ELF-1 (cell line): ENCODE measurements around the gene ROBO2.

Experiments
- DNase-seq: peaks from one replicate; pipeline ENCODE4 v3.0.0-alpha.2; 2016; ENCODE audit warnings: low read depth, low spot score

ROBO2 gene

DNA sequence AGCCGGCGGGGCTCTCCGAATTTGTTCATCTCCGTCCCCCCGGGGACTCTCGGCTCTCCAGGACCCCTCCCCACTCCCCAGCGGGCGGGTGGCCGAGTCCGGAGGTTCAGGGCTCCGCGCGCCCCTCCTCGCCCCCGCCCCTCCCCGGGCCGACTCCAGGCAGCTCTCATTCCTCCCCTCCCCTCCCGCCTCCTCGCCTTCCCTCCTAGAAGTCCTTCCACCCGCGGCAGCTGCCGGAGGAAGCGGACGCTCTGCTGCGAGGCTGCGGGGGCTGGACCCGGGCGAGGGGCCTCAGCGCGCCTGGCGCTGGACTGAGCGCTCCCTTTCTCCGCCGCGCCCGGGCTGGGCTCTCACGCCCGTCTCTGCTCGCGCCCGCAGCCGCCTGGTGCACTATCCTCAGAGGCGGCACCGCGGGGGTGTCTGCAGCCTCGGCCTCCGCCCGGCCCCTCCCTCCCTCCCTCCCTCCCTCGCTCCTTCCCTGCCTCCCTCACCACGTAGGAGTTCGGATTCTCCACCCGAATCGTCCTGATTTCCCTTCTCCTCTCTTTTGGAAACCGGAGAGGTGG lies at the start of gene ROBO2:
ROBO2 (plus strand) TSS at position 494 of the 566 bp plus-strand sequence. CDS start 687 bp downstream, outside the sequence.
- peak; percentile 49 for DNase-seq

DNA sequence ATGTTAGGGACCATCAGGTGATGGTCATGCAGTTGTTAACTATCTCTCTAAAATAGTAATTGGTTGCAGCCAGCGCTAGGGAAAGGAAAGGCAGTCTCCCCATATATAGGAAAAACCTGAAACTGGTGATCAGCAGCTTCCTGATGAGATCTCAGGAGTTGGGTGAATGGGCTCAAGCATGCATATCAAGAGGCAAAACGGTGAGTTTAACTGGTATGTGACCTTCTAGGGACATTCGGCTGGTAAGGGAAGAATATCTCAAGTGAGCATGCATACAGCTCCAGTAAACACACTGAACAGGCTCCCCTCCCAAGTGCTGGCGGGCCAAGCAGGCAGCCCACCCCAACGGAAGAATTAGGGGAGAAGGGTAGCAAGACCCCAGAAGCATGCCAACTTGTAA lies 49.3 kb upstream of the ROBO2 start:
- DNase-seq = no peak

DNA sequence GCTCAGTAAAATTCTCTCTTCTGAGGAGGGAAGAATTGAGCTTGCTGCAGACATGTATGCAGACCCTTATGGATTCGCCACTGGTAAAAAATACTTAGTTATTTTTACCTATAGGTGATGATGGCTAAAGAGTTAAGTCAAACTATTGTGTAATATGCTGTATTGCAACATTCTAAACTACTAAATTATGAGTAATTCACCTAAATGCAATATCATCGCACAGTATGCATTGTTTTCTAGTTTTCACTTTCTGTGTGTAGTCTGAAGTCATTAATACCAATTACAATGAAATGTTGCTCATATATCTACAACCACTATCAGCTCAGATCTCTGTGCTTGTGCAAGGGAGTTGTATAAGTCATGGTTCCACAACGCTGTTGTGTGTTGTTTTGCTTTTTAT lies 48.7 kb upstream of the ROBO2 start:
- no peak for DNase-seq

- DNase-seq = no peak
These were observed 42.2 kb upstream of the ROBO2 start for GRCh38 chr3:76997733-76998132.

- no peak for DNase-seq
These were observed 41.3 kb upstream of the ROBO2 start for GRCh38 chr3:76998555-76998954.

GRCh38 chr3:77001062-77001701 lies 38.7 kb upstream of the ROBO2 start:
- no peak for DNase-seq

GRCh38 chr3:77014226-77014625 lies 25.7 kb upstream of the ROBO2 start:
- no peak for DNase-seq

DNA sequence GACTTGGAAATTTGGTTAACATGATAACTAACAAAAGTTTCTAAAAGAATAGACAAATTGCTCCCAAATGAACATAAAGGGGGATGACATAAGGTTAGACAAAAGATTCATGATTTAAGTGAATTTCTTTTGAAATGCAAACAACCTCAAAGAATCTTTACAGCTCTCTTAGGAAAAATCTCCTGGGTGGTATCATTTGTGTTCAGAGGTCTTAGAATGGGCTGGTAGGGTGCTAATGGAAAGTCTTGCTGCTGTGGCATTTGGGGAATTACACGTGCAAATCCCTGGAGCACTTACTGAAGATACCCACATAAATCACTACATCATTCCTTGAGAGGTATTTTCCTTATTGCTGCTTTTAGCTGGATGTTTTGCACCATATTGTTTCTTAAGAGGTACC lies 14.4 kb upstream of the ROBO2 start:
- DNase-seq = no peak

- DNase-seq = no peak
These were observed 12.8 kb upstream of the ROBO2 start for GRCh38 chr3:77026904-77027634.

GRCh38 chr3:77028005-77028404 lies 11.9 kb upstream of the ROBO2 start:
- DNase-seq = no peak

DNA sequence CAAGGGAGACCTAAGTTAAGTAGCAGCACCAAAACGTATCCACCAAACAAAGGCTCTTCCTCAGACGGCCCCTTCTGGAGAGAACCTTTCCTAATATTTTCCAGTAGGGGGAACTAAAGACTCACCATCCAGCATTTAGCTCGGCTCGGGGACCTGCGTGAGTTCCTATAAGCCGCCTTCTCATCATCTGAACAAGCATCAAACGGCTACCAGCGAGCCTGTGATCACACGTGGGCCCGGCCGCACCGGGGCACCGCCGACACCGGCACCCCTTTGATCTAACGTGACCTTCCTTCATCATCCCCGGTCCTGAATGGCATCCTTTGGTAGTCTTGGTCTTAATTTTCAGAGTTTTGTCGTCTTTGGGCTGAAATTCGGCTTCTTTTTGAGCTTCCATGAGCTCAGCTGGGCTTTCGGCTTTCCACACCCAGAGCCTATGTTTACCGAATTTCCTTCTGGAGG lies 1.4 kb upstream of the ROBO2 start:
- DNase-seq = peak; percentile 86

DNA sequence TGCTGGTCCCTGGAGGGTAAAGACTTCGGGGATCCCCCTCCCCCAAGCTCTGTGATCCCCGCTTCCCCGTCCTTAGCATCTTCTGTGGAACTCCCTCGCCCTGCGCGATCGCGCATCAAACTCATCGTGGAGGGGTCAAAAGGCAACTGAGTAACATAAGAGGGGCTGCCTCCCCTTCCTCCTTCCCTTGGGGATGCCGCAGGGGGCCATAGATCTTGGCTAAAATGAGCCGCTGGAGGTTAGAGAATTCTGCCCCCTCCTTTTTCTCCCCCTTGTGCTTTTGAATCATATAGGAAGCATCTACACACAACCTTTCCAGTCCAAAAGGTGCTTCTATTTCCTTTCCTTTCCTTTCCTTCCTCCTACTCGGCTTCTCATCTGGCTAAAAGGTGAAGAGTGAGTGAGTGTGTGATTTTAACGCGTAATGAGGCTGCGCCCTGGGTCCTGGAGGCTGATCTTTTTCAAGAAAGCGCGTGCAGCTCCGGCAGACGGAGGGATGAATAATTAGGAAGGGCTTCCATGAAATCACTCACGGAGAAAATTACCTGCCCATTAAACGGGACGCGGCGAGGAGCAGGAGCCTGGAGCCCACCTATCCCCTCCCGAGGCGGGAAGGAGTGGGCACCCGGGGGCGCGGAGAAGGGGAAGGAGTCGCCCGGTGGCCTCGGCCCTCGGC lies 831 bp upstream of the ROBO2 start:
- DNase-seq = peak; percentile 25

DNA sequence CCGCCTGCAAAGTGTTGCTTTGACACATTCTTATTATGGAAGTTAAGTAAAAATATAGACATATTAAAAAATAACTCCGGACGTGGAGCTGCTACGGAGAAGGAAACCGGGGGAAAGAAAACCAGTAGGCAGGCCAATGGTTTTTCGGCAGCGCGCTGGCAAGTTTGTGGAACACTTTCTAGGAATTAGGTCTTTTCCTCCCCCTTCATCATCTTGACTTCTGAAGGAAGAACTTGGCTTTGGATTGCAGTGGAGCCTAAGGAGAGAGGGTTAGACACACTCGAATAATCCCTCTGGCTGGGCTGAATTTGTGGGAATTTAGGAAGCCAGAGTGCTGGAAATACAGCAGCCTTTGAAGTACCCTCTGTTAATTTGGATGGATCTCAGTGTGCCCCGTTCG lies 317 bp downstream of the ROBO2 start:
- peak; percentile 13 for DNase-seq

- no peak for DNase-seq
These were observed 1.2 kb downstream of the ROBO2 start for GRCh38 chr3:77040926-77041722.

- DNase-seq = no peak
These were observed 1.9 kb downstream of the ROBO2 start for GRCh38 chr3:77041811-77042210.

GRCh38 chr3:77042343-77042742 lies 2.4 kb downstream of the ROBO2 start:
- no peak for DNase-seq

GRCh38 chr3:77042882-77043281 lies 3.0 kb downstream of the ROBO2 start:
- DNase-seq = no peak

DNA sequence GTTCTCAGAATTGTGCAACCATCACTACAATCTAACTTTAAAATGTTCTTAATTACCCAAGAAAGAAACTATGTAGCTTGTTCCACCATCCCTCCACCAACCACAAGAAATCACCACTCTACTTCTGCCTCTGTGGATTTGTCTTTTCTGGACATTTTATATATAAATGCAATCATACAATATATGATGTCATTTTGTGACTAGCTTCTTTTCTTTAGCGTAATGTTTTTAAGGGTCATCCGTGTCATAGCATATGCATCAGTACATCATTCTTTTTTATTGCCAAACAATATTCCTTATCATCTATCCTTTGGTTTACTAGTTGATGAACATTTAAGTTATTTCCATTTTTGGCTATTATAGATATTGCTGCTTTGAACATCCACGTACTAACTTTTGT lies 5.8 kb downstream of the ROBO2 start:
- no peak for DNase-seq

GRCh38 chr3:77048186-77048585 lies 8.3 kb downstream of the ROBO2 start:
- no peak for DNase-seq

DNA sequence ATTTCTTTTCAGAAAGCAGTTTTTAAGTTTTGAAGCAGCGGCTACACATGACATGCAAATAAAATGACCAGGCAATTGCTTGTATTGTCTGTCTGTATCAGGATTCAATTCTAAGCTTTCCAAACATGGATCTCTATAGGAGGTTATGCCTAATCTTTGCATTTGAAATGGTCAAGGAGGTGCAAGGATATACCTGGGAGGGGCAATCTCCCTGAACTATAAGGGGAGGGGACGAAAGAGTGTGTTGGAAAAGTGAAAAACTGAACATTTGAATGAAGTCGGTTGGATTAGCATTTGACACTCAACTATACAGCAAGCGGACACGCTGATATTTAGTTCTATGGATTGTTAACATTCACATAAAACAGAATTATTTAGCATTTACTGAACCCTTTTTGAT lies 11.7 kb downstream of the ROBO2 start:
- no peak for DNase-seq

DNA sequence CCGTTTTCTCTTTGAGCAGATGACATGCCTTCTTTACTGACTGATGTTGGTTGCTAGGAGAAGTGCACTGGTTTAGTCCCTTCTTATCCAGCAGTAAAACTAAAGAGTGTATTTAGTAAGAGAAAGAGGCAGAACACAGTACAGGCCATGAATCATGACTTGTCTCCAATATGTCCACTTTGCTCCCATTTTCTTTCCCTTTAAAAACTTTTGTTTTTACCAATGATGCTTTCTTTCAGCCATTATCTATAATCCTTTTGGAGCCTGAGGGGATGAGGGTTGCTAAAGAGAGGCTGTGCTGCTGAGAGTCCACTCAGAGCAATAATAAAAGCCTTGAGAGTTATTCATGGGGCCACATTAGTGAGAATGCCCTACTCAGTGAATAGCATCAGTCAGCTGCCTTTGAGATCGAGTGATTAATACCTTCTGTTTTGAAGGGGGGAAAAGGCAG lies 12.2 kb downstream of the ROBO2 start:
- DNase-seq = no peak
